BE2C (cell line): ENCODE results near the gene MGAT5.

ENCODE experiments used
- DNase-seq: peaks from one replicate; pipeline ENCODE4 v3.0.0-alpha.2; 2020
- H3K27me3 ChIP-seq: fragments of 250-450 bp; sonication (Bioruptor Pico); 2 replicates; pipeline ENCODE4 v1.5.1; 2020; ENCODE audit warnings: mild to moderate bottlenecking
- H3K36me3 ChIP-seq: fragments of 250-450 bp; sonication (Bioruptor Pico); 2 replicates; pipeline ENCODE4 v1.5.1; 2020; ENCODE audit warnings: mild to moderate bottlenecking
- H3K4me1 ChIP-seq: fragments of 250-450 bp; sonication (Bioruptor Pico); 2 replicates; pipeline ENCODE4 v1.5.1; 2020
- H3K4me3 ChIP-seq: 2 replicates; pipeline ENCODE4 v1.5.1; 2011; ENCODE audit warnings: low read depth, low read length
- H3K9me3 ChIP-seq: fragments of 250-450 bp; sonication (Bioruptor Pico); 2 replicates; pipeline ENCODE4 v1.5.1; 2020
- CTCF ChIP-seq: IDR thresholded peaks from 2 replicates; pipeline ENCODE4 v1.5.1; 2012; ENCODE audit warnings: mild to moderate bottlenecking, low read depth, low read length

The MGAT5 gene

DNA sequence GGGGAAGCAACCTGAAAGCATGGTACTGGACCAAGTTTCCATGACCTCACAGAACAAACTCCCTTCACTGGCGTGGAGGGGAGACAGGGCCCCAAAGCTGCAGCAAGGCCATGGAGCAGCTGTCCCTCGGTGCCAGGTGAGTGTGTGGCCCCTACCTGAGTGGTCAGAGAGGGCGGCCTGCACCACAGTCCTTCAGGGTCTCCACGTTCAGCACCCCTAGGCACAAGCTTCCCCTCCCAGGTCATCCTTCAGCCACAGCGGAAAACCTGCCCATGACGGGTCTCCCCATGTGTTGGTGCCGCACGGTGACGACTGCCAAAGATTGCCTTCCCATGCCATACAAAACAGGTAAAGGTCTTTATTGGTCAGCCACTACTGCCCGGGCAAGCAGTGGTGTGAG, 201.6 kb downstream of the MGAT5 start:
- H3K27me3 ChIP-seq, result no peaks in the 10 kb centered on the region
- no peak overlapping the region for H3K4me3 ChIP-seq
- H3K4me1 ChIP-seq, result no peaks in the 10 kb centered on the region
- no peak for TF ChIP-seq CTCF
- no peak for DNase-seq
- H3K9me3 ChIP-seq, result no peaks in the 10 kb centered on the region
- H3K36me3 ChIP-seq, result no peaks in the 10 kb centered on the region

DNA sequence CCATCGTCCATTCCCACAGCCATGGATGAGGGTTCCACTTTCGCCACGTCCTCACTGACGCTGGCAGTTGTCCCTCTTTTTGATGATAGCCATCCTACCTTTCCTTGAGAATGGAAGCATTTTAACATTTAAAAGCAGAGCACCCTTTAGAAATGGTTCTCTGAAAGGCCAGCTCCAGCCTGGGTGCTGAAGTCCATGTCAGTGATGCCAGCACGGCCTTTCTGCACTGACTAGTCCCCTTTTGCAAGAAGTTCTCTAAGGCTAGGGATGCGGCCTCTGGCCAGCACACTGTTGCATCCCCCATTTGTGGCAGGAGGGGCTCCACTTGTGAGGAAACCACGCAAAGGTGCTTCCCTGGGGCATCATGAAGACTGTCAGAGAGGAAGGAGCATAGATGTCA, 203.5 kb downstream of the MGAT5 start:
- H3K9me3 ChIP-seq, result no peaks in the 10 kb centered on the region
- H3K27me3 ChIP-seq, result no peaks in the 10 kb centered on the region
- no peaks in the 10 kb centered on the region for H3K4me1 ChIP-seq
- no peak for DNase-seq
- no peak overlapping the region for H3K4me3 ChIP-seq
- no peaks in the 10 kb centered on the region for H3K36me3 ChIP-seq
- no peak for TF ChIP-seq CTCF

DNA sequence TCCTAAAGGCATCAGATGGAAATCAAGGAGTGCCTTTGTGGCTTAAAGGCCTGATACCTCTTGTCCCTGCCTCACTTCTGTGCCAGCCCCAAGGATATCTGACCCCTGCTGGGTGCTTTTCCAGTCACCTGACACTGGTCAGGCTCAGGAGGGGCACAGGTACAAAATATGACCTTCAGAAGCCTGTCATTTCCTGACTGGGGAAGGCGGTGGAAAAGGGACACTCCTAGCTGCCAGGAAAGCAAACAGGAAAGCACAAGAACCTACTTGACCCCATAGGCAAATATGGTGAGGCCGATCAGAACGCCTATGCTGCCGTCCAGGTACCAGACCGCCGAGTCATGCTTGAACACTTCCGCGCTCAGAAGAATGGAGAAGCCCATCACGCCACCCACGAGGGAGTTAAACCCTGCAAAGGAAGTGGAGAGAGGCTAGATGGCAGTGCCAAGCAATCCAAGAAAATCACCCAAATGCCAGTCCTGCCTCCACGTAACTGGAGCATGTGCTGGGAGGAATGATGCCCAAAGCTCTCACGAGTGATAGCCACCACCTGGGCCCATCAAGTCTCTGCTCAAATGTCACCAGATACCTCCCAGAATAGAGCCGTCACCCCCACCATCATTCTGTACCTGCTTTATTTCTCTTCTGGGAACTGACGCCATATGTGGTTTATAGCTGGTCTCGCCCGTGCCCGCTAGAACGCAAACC, 204.0 kb downstream of the MGAT5 start:
- no peak overlapping the region for H3K4me3 ChIP-seq
- H3K9me3 ChIP-seq, result no peaks in the 10 kb centered on the region
- no peaks in the 10 kb centered on the region for H3K27me3 ChIP-seq
- H3K36me3 ChIP-seq, result no peaks in the 10 kb centered on the region
- DNase-seq, result no peak
- TF ChIP-seq CTCF, result no peak
- no peaks in the 10 kb centered on the region for H3K4me1 ChIP-seq

DNA sequence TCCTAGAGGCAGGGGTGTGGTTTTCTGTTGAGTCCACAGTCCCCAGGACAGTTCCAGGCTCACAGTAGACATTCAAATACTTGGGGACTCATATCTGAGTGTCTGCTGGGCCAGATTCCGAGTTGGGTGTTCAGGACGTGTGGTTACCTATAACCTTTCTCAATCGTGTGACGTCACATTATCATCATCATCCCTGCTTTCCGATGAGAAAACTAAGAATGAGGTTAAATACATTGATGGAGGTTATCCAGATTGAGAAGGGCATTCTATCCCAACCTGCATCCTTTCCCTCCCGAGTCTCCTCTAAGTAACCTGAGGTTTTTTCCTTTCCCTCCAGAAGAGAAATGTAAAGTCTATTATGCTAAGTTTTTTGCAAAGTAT, 204.6 kb downstream of the MGAT5 start:
- H3K36me3 ChIP-seq, result no peaks in the 10 kb centered on the region
- no peaks in the 10 kb centered on the region for H3K27me3 ChIP-seq
- H3K4me3 ChIP-seq, result no peak overlapping the region
- no peaks in the 10 kb centered on the region for H3K9me3 ChIP-seq
- no peak for TF ChIP-seq CTCF
- DNase-seq, result no peak
- H3K4me1 ChIP-seq, result no peaks in the 10 kb centered on the region

- no peak for TF ChIP-seq CTCF
- Histone ChIP-seq H3K27me3 (no peaks in the 10 kb centered on the region), H3K4me1 (no peaks in the 10 kb centered on the region), H3K4me3 (no peak overlapping the region), H3K9me3 (no peaks in the 10 kb centered on the region), H3K36me3 (no peaks in the 10 kb centered on the region)
- DNase-seq, result no peak
Observed at GRCh38 chr2:134458950-134459349, 205.1 kb downstream of the MGAT5 start.

DNA sequence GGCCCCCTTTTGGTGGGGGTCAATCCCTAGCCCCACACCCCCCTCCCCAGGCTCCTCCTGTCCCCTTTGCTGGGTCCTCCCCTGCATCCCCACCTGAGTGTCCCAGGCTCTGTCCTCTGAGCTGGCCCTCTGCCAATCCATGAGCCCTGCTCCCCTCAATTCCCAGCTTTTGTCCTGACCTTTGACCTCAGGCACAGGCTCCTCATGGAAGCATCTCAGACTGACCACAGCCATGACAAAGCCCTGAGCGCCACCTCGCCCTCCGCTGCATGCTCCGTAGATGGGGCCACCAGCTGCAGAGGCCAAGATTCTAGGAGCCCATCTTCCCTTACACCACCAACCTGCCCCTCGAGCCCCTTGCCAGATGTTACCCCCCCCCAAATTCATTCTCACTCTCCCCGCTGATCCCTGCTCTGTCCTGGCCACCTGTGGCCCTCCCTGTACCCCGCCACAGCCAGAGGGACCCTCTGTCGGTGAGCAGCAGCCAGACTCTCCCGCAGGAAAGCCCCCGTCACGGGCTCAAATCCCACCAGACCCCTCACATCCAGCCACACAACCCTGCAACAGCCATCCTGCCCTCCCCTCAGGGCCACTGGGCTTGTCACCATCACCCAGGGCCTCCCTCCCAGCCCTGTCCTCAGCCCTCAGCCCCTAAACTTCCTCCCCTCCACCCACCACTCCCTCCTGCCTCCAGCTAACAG, 206.0 kb downstream of the MGAT5 start:
- no peak for TF ChIP-seq CTCF

More for the DNA sequence above, 206.0 kb downstream of the MGAT5 start:
- H3K27me3 ChIP-seq, result no peaks in the 10 kb centered on the region
- H3K9me3 ChIP-seq, result no peaks in the 10 kb centered on the region
- no peaks in the 10 kb centered on the region for H3K4me1 ChIP-seq
- H3K4me3 ChIP-seq, result no peak overlapping the region
- no peak for DNase-seq
- H3K36me3 ChIP-seq, result no peaks in the 10 kb centered on the region
